CD4-positive, alpha-beta memory T cell (primary cell): ENCODE results near the gene EIF4E. TPM values are rescaled to one million over a fixed set of nuclear protein-coding genes. Genes with fewer than 3 reads are reported as not detected.
"Not testable (repeated sequence)": the region's sequence is repeated elsewhere in the genome, so short reads cannot be mapped to it uniquely, and the experiment has no call there.

Experiments
- CTCF ChIA-PET: fragments of 350-600 bp; sonication (Branson Sonifier 250); formaldehyde crosslinking; loops from one replicate; lab custom pipeline; 2021; ENCODE audit warnings: inconsistent platforms; ENCODE audit not compliant: partially characterized antibody; lab: Charles Lee
- POLR2A ChIA-PET: fragments of 350-600 bp; sonication (Branson Sonifier 250); formaldehyde crosslinking; loops from one replicate; lab custom pipeline; 2021; ENCODE audit not compliant: partially characterized antibody; lab: Charles Lee
- DNase-seq, 5 donors: peaks; one replicate each; pipeline versions ENCODE4 v3.0.0 to v3.0.0-alpha.2; 2020 to 2022; ENCODE audit warnings: mixed read lengths in 1 of 5
- H3K27ac ChIP-seq: one replicate; pipeline ENCODE4 v1.7.0; 2013; ENCODE audit warnings: low read depth, low read length
- H3K27me3 ChIP-seq: 2 replicates; pipeline ENCODE4 v1.7.0; 2013; ENCODE audit warnings: mild to moderate bottlenecking, low read length, moderate library complexity; ENCODE audit not compliant: insufficient read depth
- H3K36me3 ChIP-seq: 2 replicates; pipeline ENCODE4 v1.7.0; 2013; ENCODE audit warnings: mild to moderate bottlenecking, low read length, moderate library complexity; ENCODE audit not compliant: insufficient read depth
- H3K4me1 ChIP-seq: 2 replicates; pipeline ENCODE4 v1.7.0; 2013; ENCODE audit warnings: mild to moderate bottlenecking, low read length, moderate library complexity; ENCODE audit not compliant: insufficient read depth
- H3K4me3 ChIP-seq, 2 donors: one replicate each; pipeline ENCODE4 v1.7.0; 2013; ENCODE audit warnings: low read length in 2 of 2, mild to moderate bottlenecking in 1 of 2
- H3K9me3 ChIP-seq, 2 donors: one replicate each; pipeline ENCODE4 v1.7.0; 2013; ENCODE audit warnings: low read length in 2 of 2, control low read depth in 1 of 2; ENCODE audit not compliant: control insufficient read depth in 1 of 2
- H3K27ac Mint-ChIP-seq, 7 donors: one replicate each; pipeline ENCODE4 v1.8.0; 2020 to 2021; ENCODE audit warnings: mixed read lengths in 7 of 7, mild to moderate bottlenecking in 6 of 7, inconsistent platforms in 3 of 7, moderate library complexity in 3 of 7
- H3K27me3 Mint-ChIP-seq, 2 donors: one replicate each; pipeline ENCODE4 v1.8.0; 2020 to 2021; ENCODE audit warnings: mixed read lengths in 2 of 2
- H3K36me3 Mint-ChIP-seq, 2 donors: one replicate each; pipeline ENCODE4 v1.8.0; 2020 to 2021; ENCODE audit warnings: mixed read lengths in 2 of 2, inconsistent platforms in 1 of 2, mild to moderate bottlenecking in 1 of 2
- H3K4me1 Mint-ChIP-seq, 4 donors: one replicate each; pipeline ENCODE4 v1.8.0; 2020 to 2021; ENCODE audit warnings: mixed read lengths in 4 of 4, mild to moderate bottlenecking in 1 of 4
- H3K4me3 Mint-ChIP-seq, 8 donors: one replicate each; pipeline ENCODE4 v1.8.0; 2020 to 2021; ENCODE audit warnings: mixed read lengths in 8 of 8, mild to moderate bottlenecking in 7 of 8, moderate library complexity in 6 of 8, inconsistent platforms in 3 of 8
- H3K9me3 Mint-ChIP-seq, 8 donors: one replicate each; pipeline ENCODE4 v1.8.0; 2020 to 2021; ENCODE audit warnings: mixed read lengths in 8 of 8, mild to moderate bottlenecking in 5 of 8, inconsistent platforms in 3 of 8, moderate library complexity in 1 of 8
- intact Hi-C: fragments of 100-400 bp; cut with micrococcal nuclease; formaldehyde crosslinking; loops from one replicate; pipeline ENCODE4 v1.15.1; 2023
- polyA plus RNA-seq, 2 donors: library from polyadenylated mRNA; unstranded; fragments of 300-500 nt; fragmentation: Illumina TruSeq; gene quantifications; one replicate each; pipeline ENCODE4 v1.2.3, GENCODE V29; 2021
- total RNA-seq, 2 experiments: library from RNA; stranded (reverse); gene quantifications; one replicate each; pipeline ENCODE4 v1.2.3, GENCODE V29; 2021

Gene EIF4E
- total and polyA plus RNA-seq, 4 experiments from 2014 or later = 58.2 to 93.3 (median 66.7) TPM

GRCh38 chr4:98946359-98946758 lies 17.4 kb upstream of the EIF4E start:
- no peaks in the 10 kb centered on the region for H3K36me3 ChIP-seq
- intact Hi-C loops = no loop called here
- no peaks in the 10 kb centered on the region for H3K9me3 ChIP-seq
- no peak for DNase-seq
- no peaks in the 10 kb centered on the region for H3K27me3 ChIP-seq
- no peak overlapping the region for H3K27ac ChIP-seq
- Mint-ChIP-seq H3K36me3 (no peaks in the 10 kb centered on the region), H3K9me3 (no peaks in the 10 kb centered on the region), H3K27me3 (no peaks in the 10 kb centered on the region), H3K27ac (no peak overlapping the region), H3K4me1 (no peaks in the 10 kb centered on the region), H3K4me3 (no peak overlapping the region)
- no peaks in the 10 kb centered on the region for H3K4me1 ChIP-seq
- ChIA-PET CTCF (interaction anchor here (0.7 to 0.9 kb wide), 2 partner anchors 49 to 109 kb away, joined by 3 read pairs; partner anchors contain the start of gene METAP1), POLR2A (no interaction called here)
- no peak overlapping the region for H3K4me3 ChIP-seq

DNA sequence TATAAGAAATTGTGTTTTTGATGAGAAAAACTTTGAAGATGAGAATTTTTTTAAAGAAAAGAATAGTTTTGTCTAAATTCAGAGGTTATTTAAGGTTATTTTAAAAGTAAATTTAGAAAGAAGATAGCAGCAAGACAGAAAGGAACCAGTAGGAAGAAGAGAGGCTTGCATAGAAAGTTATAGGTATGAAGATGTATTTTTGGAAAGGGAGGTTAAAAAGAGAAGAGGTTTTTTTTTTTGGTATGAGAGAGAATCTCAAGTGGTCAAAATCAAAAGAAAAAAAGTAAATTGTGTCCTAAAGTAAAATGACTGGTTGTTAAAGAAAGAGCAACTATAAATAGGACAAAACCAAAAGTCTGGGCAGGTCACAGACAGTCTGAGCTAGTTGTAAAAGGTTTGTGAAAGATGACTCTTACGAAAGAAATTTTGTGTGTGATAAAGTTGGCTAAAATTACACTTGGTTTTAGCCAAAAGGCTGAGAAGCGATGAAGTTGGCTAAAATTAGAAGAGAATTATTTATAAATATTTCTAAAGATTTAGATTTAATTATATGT lies 16.4 kb upstream of the EIF4E start:
- Mint-ChIP-seq H3K9me3 (no peaks in the 10 kb centered on the region), H3K4me1 (no peaks in the 10 kb centered on the region), H3K36me3 (no peaks in the 10 kb centered on the region), H3K27ac (no peak overlapping the region), H3K27me3 (no peaks in the 10 kb centered on the region), H3K4me3 (no peak overlapping the region)
- Histone ChIP-seq H3K27me3 (no peaks in the 10 kb centered on the region), H3K4me3 (no peak overlapping the region), H3K27ac (no peak overlapping the region), H3K9me3 (no peaks in the 10 kb centered on the region), H3K4me1 (no peaks in the 10 kb centered on the region), H3K36me3 (no peaks in the 10 kb centered on the region)
- ChIA-PET POLR2A (interaction anchor here (1.0 kb wide), 1 partner anchor 49 kb away, joined by 3 read pairs; no protein-coding TSS in a partner anchor), CTCF (no interaction called here)
- intact Hi-C loops = no loop called here
- DNase-seq = no peak

GRCh38 chr4:98939892-98940298 lies 11.0 kb upstream of the EIF4E start:
- H3K4me1 Mint-ChIP-seq = peaks cover 0 to 12% (median 5%) of the 10 kb centered on the region in 4 donors
- H3K27ac ChIP-seq = no peak overlapping the region
- CTCF ChIA-PET = interaction anchor here (0.6 to 3.2 kb wide), 15 partner anchors 8 to 791 kb away, joined by 3 to 15 read pairs (median 5); partner anchors contain the start of gene METAP1
- peak in 4 of 5 donors; percentile 21 to 32 (median 26) for DNase-seq
- no peaks in the 10 kb centered on the region for H3K36me3 ChIP-seq
- H3K4me3 Mint-ChIP-seq = no peak overlapping the region
- no peaks in the 10 kb centered on the region for H3K9me3 ChIP-seq
- H3K27ac Mint-ChIP-seq = no peak overlapping the region
- no peaks in the 10 kb centered on the region for H3K4me1 ChIP-seq
- no peaks in the 10 kb centered on the region for H3K9me3 Mint-ChIP-seq
- intact Hi-C loops = loop anchor here (1.0 to 2.0 kb wide), 3 partner anchors 55 to 465 kb away; partner anchors contain the start of gene METAP1
- POLR2A ChIA-PET = no interaction called here
- no peaks in the 10 kb centered on the region for H3K27me3 Mint-ChIP-seq
- H3K4me3 ChIP-seq = no peak overlapping the region
- no peaks in the 10 kb centered on the region for H3K27me3 ChIP-seq
- no peaks in the 10 kb centered on the region for H3K36me3 Mint-ChIP-seq

- no peak for DNase-seq
- no peak overlapping the region for H3K27ac Mint-ChIP-seq
- no peak overlapping the region for H3K4me3 Mint-ChIP-seq
- Histone ChIP-seq H3K9me3 (no peaks in the 10 kb centered on the region), H3K27me3 (no peaks in the 10 kb centered on the region), H3K36me3 (no peaks in the 10 kb centered on the region), H3K27ac (no peak overlapping the region), H3K4me3 (no peak overlapping the region), H3K4me1 (no peaks in the 10 kb centered on the region)
- CTCF ChIA-PET = interaction anchor here (1.0 to 3.2 kb wide), 7 partner anchors 9 to 472 kb away, joined by 3 to 15 read pairs (median 5); partner anchors contain the start of gene METAP1
- H3K27me3 Mint-ChIP-seq = no peaks in the 10 kb centered on the region
- POLR2A ChIA-PET = no interaction called here
- peaks cover 0 to 12% (median 5%) of the 10 kb centered on the region in 4 donors for H3K4me1 Mint-ChIP-seq
- intact Hi-C loops = loop anchor here (1.0 to 2.0 kb wide), 2 partner anchors 55 to 466 kb away; partner anchors contain the start of gene METAP1
- no peaks in the 10 kb centered on the region for H3K9me3 Mint-ChIP-seq
- H3K36me3 Mint-ChIP-seq = no peaks in the 10 kb centered on the region
Observed at GRCh38 chr4:98939438-98939837, 10.5 kb upstream of the EIF4E start.

DNA sequence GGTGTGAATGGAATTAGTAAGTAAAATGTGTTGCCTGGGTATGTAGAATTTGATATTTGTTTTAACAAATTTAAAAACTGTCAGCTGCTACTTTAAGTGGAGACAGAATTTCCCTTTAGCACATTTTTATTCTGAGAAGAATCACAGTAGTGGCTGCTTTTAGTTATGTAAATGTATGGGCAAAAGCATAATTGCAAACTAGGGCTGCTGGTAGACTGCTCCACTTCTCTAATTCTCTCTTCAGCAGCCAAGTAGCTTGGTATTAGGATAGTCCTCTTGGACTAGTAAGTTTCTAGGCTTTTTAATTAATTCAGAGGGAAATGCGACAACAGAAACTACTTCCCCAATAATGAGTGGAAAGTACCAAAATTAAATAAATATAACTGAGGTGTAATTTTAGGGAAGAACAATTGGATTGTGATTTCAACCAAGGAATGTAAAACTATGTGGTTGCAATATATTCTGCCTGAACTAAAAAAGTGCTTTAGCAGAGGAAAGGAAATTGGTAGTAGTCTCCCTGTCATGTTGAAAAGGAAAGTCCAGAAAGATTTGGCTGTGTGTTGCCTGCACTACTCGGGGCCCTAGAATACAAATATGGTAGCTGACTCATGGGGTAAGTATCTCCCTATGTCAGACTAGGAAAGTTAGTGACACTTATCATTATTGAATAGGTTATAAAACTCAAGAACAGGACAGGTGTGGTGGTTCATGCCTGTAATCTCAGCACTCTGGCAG lies 9.2 kb upstream of the EIF4E start:
- intact Hi-C loops = loop anchor here (2.0 kb wide), 1 partner anchor 57 kb away; the partner anchor contains the start of gene METAP1
- CTCF ChIA-PET = interaction anchor here (1.0 to 2.0 kb wide), 4 partner anchors 8 to 470 kb away, joined by 3 to 6 read pairs (median 3); partner anchors contain the start of gene EIF4E
- Histone ChIP-seq H3K4me1 (no peaks in the 10 kb centered on the region), H3K9me3 (no peaks in the 10 kb centered on the region), H3K4me3 (no peak overlapping the region), H3K27ac (no peak overlapping the region), H3K36me3 (no peaks in the 10 kb centered on the region), H3K27me3 (no peaks in the 10 kb centered on the region)
- Mint-ChIP-seq H3K4me1 (peaks cover 0 to 12% (median 5%) of the 10 kb centered on the region in 4 donors), H3K9me3 (no peaks in the 10 kb centered on the region), H3K27ac (peak overlapping the region in 1 of 7 donors; percentile 7), H3K4me3 (no peak overlapping the region), H3K36me3 (no peaks in the 10 kb centered on the region), H3K27me3 (no peaks in the 10 kb centered on the region)
- DNase-seq = no peak
- POLR2A ChIA-PET = interaction anchor here (0.8 to 1.2 kb wide), 2 partner anchors 9 to 57 kb away, joined by 3 to 4 read pairs; partner anchors contain the start of gene METAP1

GRCh38 chr4:98935633-98936032 lies 6.7 kb upstream of the EIF4E start:
- H3K27ac ChIP-seq = no peak overlapping the region
- no peaks in the 10 kb centered on the region for H3K27me3 ChIP-seq
- DNase-seq = no peak
- Mint-ChIP-seq H3K27me3 (no peaks in the 10 kb centered on the region), H3K4me3 (no peak overlapping the region), H3K4me1 (peaks cover 3 to 12% (median 6%) of the 10 kb centered on the region in 4 donors), H3K9me3 (no peaks in the 10 kb centered on the region), H3K36me3 (no peaks in the 10 kb centered on the region), H3K27ac (no peak overlapping the region)
- intact Hi-C loops = no loop called here
- ChIA-PET POLR2A (no interaction called here), CTCF (interaction anchor here (0.9 to 2.0 kb wide), 2 partner anchors 7 to 121 kb away, joined by 3 to 6 read pairs; partner anchors contain the start of gene EIF4E)
- no peak overlapping the region for H3K4me3 ChIP-seq
- H3K36me3 ChIP-seq = no peaks in the 10 kb centered on the region
- peaks cover under 1% of the 10 kb centered on the region for H3K4me1 ChIP-seq
- no peaks in the 10 kb centered on the region for H3K9me3 ChIP-seq

GRCh38 chr4:98934851-98935250 lies 5.9 kb upstream of the EIF4E start:
- H3K27me3 ChIP-seq, H3K4me3 ChIP-seq, H3K36me3 Mint-ChIP-seq, H3K9me3 Mint-ChIP-seq, H3K27ac Mint-ChIP-seq, POLR2A ChIA-PET, H3K4me1 ChIP-seq, intact Hi-C loops, DNase-seq, H3K27me3 Mint-ChIP-seq, H3K36me3 ChIP-seq, H3K27ac ChIP-seq, CTCF ChIA-PET, H3K9me3 ChIP-seq, H3K4me3 Mint-ChIP-seq: not testable (repeated sequence)
- peaks cover 9 to 17% (median 13%) of the 10 kb centered on the region in 4 donors for H3K4me1 Mint-ChIP-seq
